ENCODE data around the gene DEPP1.

The DEPP1 gene

GRCh38 chr10:44927352-44927751 is 51.3 kb downstream of the DEPP1 start:
- TF ChIP-seq YY1 (IDR thresholded peaks at IDR 0.05; ENCODE audit: low read depth), result no peak
- no peak for TF ChIP-seq EGR1 (IDR thresholded peaks at IDR 0.05)
- no peak for TF ChIP-seq RAD21 (IDR thresholded peaks at IDR 0.05; ENCODE audit: low read depth)
- no peak for TF ChIP-seq USF1 (IDR thresholded peaks at IDR 0.05)
- no peak for TF ChIP-seq TAF1 (IDR thresholded peaks at IDR 0.05; ENCODE audit: low read depth)
- TF ChIP-seq TCF12 (IDR thresholded peaks at IDR 0.05; ENCODE audit: low read depth), result no peak
- TF ChIP-seq CEBPB (IDR thresholded peaks at IDR 0.05), result no peak
- no peak for TF ChIP-seq NFIC (IDR thresholded peaks at IDR 0.05)
- no peak for TF ChIP-seq CREB1 (IDR thresholded peaks at IDR 0.05; ENCODE audit: low read depth)
- TF ChIP-seq ZBTB7A (IDR thresholded peaks at IDR 0.05; ENCODE audit: low read depth), result no peak
- no peak for TF ChIP-seq REST (IDR thresholded peaks at IDR 0.05; ENCODE audit: low read depth)
- no peak for TF ChIP-seq MAX (IDR thresholded peaks at IDR 0.05)
- TF ChIP-seq FOXM1 (IDR thresholded peaks at IDR 0.05; ENCODE audit: borderline replicate concordance, low read depth), result no peak
- no peak for TF ChIP-seq EP300 (IDR thresholded peaks at IDR 0.05; ENCODE audit: borderline replicate concordance)
- TF ChIP-seq TEAD4 (IDR thresholded peaks at IDR 0.05), result no peak

- no peak for TF ChIP-seq TAF1 (IDR thresholded peaks at IDR 0.05; ENCODE audit: low read depth)
- TF ChIP-seq NFIC (IDR thresholded peaks at IDR 0.05), result no peak
- TF ChIP-seq YY1 (IDR thresholded peaks at IDR 0.05; ENCODE audit: low read depth), result no peak
- no peak for TF ChIP-seq CREB1 (IDR thresholded peaks at IDR 0.05; ENCODE audit: low read depth)
- no peak for TF ChIP-seq USF1 (IDR thresholded peaks at IDR 0.05)
- no peak for TF ChIP-seq EGR1 (IDR thresholded peaks at IDR 0.05)
- TF ChIP-seq TEAD4 (IDR thresholded peaks at IDR 0.05), result no peak
These were observed 51.8 kb downstream of the DEPP1 start for GRCh38 chr10:44926751-44927351.
